GM21786 (cell line): ENCODE data around the gene SDR42E1.
"Not testable (repeated sequence)": the region's sequence is repeated elsewhere in the genome, so short reads cannot be mapped to it uniquely, and the experiment has no call there.

Experiments
- ATAC-seq: cut with Tn5 transposase; IDR thresholded peaks from one replicate; pipeline ENCODE4 v1.9.1; 2021; ENCODE audit not compliant: unreplicated experiment

Gene SDR42E1

GRCh38 chr16:82037666-82038065, 26.4 kb upstream of the SDR42E1 start:
- ATAC-seq = no peak

- ATAC-seq = no peak
Measured at GRCh38 chr16:82037251-82037650, 26.0 kb upstream of the SDR42E1 start.

DNA sequence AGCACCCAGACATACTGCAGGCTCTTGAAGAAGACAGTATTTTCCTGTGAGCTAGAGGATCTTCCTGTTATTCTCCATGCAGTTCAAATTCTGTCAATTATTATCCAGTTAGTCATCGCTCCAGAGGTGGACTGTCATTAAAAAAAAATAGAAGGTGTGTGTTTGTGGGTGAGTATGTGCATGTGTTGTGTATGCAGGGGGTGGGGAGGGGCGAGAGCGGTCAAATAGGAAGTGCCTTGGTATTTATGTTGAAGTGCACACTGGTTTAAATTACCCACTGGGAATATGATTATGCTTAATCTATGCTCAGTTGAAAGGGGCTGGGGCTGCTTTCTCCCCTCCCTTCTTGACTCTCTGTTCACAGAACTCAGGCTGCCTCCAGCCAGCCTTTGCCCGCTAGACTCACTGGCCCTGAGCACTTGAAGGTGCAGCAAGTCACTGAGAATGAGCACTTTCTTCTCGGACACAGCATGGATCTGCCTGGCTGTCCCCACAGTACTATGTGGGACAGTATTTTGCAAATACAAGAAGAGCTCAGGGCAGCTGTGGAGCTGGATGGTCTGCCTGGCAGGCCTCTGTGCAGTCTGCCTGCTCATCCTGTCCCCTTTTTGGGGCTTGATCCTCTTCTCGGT, 23.8 kb upstream of the SDR42E1 start, which contains the start of gene HSD17B2:
Gene HSD17B2, plus strand, starts transcription at position 273 of the 632 bp plus-strand sequence. Its CDS starts 172 bp downstream, at position 445.
- no peak for ATAC-seq

DNA sequence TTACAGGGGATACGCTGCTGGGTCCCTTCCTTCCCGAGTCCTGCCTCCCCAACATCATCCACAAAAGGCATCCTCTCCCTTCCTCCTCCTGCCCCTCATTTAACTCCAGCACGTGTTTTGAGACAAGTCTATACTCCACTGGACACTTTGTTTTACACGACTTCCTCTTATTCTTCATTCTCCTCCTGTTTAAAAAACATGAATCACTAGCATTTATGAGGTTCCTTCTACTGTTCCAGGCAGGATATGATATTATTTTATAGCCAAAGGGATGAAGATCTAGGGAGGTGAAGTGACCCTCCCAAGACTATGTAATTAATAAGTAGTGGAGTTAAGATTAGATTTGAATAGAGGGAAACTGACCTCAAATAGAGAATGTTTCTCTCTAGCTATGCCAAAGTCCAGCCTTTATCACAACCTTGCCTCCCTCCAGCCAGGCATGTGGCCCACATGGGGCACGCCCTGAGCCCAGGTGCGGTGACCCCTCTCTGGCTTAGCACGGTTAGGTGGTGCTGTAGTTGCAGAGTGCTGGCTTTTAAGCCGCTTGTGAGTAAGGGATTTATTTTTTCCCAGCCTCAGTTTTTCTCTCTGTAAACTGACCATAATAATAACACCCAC, 22.5 kb upstream of the SDR42E1 start:
- no peak for ATAC-seq

DNA sequence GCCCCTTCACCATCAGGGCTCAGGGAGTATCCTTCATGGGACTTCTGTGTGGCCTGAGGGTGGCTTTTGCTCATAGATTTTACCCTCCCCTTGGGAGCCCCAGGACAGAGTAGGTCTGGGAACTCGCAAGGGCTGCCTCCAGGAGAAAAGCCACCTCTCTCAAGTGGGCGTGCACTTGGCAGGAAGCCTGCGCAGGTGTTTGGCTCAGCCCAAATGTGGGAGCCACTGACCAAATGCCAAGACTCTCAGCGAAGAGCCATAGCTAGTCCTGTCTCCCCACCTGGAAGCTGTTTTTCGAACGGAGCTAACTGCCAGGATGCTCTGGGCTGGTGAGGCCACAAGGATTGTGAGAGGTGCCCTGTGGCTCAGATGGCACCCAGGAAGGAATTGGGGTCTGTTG, 21.7 kb upstream of the SDR42E1 start:
- no peak for ATAC-seq

DNA sequence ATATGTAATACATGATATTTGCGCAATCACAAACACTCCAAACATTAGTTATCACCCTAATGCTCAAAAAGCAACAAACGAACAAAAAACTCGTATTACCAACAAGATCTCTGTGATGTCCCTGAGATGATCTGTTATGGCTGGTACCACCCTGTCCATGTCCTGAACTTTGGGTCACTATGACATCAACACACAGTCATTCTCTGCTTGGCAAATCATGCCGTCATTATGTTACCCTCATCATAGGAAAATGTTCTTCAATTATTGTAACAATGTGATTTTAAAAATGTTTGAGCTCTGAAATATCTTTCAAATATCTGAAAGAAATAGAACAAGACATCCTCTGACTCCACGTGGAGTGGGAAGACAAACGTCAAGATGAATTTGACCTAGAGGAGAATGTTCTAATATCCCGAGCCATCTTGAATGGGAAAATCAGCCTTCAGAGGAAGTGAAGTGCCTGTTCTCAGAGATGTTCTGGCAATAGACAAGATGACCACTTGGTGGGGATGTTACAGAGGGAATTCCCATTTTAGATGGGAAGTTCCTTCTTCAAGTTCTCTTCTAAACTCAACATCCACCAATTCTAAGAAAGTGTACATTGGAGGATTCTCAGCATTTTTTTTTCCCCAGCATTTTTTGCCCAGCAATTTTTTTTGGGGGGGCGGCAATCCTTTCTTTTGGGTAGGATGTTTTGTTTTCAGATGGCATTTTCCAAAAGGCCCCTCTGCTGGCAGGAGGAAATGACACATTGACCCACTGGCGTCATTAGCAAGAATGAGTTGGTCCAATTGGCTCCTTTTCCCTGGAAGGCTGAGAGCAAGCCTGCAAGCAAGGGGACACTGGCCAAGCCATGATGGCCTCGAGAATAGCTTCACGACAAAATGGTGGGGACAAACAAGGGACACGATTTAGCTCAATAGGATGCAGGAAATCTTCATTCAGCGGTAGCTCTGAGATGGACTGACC, 20.1 kb upstream of the SDR42E1 start:
- no peak for ATAC-seq

DNA sequence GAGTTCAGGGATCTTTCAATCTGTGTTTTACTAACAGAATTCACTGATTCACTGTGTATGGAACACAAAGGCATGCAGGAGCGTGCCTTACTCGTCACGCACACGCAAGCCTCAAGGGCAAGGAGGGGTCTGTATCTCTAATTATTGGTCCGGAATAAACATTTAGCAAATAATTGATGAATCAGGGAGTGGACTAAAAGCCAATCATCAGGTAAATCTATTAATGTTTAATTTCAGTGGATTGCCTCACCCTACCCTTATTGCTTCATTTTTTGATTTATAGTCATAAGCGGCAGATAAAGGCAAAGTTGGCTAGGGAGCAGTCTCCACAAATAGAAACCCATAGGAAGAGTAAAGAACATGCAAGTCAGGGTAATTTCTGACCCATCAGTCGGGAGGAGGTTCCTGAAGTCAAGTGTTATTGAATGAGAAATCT, 16.4 kb upstream of the SDR42E1 start:
- ATAC-seq = no peak

DNA sequence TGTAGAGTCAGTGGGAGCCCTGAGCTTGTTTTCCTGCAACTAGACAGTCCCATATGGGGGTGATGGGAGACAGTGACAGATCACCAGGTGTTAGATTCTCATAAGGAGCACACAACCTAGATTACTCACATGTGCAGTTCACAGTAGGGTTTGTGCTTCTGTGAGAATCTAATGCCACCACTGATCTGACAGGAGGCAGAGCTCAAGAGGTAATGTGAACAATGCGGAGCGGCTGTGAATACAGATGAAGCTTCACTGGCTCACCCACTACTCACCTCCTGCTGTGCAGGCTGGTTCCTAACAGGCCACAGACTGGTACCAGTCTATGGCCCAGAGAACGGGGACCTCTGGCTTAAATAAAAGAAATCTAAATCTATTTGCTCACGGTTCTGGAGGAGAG, 13.6 kb upstream of the SDR42E1 start:
- no peak for ATAC-seq

GRCh38 chr16:82024316-82024715, 13.0 kb upstream of the SDR42E1 start:
- no peak for ATAC-seq

- no peak for ATAC-seq
Measured at GRCh38 chr16:82023206-82023605, 11.9 kb upstream of the SDR42E1 start.

GRCh38 chr16:82020051-82020450, 8.8 kb upstream of the SDR42E1 start:
- ATAC-seq = no peak

DNA sequence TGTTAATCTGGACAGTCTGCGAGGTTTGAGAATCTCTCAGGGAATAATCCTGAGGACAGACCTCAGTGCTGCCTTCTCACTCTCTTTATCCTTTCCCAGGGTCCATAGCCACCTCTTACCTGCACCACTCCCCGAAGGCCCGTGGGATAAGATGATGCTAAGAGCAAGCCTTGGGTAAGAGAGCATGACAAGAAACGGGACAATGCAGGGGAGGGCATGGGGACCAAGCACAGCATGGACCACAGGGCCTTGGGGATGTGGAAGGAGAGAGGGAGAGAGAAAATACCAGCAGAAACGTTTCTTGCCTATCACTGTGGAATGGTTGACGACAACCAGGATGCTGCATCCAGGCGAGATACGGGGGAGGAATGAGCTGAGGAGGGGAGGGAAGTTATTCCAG, 8.3 kb upstream of the SDR42E1 start:
- no peak for ATAC-seq

DNA sequence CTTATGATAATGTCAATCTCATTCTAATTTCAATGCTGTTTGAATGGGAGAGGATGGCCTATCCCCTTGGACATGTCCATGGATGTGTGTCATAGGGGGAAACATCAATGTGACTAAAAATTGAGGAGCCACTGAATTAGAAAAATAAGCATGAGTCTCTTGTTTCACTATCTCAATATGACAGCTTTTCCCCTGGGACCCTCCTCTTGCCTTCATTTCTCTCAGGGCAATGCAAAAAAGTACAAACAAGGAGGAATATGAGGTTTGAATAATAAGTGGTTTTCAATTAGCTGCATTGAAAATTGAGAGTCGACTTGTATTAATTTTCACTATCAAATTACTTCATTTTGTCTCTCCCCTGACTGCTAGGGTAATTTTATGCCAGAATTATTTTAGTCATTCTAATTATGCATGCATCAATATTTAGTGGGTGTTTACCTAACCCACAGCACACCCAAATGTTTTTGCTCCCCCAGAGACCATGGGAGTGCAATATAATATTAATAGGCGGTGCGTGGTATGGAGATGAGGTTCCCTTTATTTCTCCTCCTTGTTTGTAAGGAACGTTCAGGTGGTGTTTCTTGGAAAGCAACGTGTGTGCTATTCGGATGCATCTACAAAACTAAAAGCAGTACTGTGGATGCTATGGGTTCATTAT, 6.8 kb upstream of the SDR42E1 start:
- ATAC-seq = no peak

DNA sequence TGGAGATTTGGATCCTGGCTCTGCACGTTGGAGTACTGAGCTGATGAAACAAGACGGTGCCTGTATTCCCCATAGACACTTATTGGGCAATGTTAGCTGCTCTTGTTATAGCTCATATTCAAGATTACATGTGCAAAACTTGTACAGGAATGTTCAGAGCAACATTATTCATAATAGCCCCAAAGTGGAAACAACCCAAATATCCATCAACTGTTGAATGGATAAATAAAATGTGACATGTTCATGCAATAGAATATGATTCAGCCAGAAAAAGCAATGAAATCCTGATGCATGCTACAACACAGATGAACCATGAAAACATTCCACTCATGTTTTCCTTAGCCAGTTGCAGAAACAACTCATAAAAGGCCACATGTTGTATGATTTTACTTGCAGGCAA, 5.7 kb upstream of the SDR42E1 start:
- ATAC-seq = no peak

- ATAC-seq = no peak
Measured at GRCh38 chr16:82016263-82016662, 5.0 kb upstream of the SDR42E1 start.

DNA sequence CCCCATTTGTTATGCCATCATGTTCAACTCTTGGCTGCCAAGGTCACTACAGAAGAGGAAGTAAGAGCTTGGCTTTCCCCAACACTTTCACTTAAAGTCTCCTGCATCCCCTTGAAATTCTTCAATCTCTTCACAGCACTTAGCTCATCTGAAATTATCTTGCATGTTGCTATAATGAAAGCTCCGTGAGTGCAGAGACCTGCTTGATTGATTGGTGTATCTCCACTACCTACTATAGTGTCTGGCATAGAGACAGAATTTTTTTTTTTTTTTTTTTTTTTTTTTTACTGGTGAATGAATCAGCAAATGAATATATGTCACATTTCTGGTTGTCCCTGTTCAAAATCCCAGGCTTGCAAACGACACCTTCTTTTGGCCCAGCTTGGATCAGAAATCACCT, 1.9 kb upstream of the SDR42E1 start:
- no peak for ATAC-seq

DNA sequence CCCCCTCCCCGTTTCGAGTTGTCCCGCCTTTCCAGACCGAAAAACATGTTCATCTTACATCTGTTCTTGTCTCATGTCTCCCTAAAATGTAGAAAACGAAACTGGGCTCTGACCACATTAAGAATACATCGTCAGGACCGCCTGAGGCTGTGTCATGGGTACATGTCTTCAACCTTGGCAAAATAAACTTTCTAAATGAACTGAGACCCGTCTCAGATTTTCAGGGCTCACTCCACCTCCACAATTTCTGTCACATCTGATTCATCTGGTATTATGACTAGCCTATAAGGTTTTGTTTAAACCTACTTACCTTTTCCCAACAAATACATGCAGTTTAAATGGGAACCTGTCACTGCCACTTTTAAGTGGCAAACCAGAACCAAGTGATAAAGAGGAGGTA, 621 bp downstream of the SDR42E1 start:
- no peak for ATAC-seq

DNA sequence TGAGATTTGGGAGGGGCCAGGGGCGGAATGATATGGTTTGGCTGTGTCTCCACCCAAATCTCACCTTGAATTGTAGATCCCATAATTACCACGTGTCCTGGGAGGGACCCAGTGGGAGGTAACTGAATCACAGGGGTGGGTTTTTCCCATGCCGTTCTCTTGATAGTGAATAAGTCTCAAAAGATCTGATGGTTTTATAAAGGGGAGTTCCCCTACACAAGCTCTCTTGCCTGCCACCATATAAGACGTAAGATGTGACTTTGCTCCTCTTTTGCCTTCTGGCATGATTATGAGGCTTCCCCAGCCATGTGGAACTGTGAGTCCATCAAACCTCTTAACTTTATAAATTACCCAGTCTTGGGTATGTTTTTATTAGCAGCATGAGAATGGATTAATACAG, 1.5 kb downstream of the SDR42E1 start:
- not testable (repeated sequence) for ATAC-seq

DNA sequence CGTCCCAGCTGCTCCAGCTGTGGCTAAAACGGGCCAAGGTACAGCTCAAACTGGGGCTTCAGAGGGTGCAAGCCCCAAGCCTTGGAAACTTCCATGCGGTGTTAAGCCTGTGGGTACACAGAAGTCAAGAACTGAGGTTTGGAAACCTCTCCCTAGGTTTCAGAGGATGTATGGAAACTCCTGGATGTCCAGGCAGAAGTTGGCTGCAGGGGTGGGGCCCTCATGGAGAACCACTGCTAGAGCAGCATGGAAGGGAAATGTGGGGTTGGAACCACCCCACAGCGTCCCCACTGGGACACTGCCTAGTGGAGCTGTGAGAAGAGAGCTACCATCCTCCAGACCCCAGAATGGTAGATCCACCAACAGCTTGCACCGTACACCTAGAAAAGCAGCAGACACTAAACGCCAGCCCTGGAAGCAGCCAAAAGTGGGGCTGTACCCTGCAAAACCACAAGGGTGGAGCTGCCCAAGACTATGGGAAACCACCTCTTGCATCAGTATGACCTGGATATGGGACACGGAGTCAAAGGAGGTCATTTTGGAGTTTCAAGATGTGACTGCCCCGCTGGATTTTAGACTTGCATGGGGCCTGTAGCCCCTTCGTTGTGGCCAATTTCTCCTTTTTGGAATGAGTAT, 2.2 kb downstream of the SDR42E1 start:
- no peak for ATAC-seq

GRCh38 chr16:82007189-82007588, 4.1 kb downstream of the SDR42E1 start:
- ATAC-seq = no peak

DNA sequence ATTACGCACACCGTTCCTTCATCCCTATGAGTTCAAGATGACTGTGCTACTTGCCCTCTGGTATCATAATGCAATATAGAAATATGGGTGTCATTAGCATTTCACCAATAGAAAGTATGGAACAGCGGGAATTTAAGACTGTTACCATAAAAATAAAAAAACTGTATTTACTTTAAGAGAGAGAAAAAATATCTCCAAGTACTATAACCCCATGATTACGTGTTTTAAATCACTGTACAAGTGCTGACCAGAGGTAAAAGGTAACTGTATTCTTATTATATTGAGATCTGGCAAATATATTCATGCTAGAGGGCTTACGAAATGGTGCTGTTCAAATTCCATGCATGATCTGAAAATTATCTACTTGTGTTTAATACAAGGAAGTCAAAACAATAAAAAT, 5.2 kb downstream of the SDR42E1 start:
- no peak for ATAC-seq
